SU-DHL-6 (cell line): Measurements from ENCODE around the gene FEM1B.

Source experiments
- H2AFZ ChIP-seq: fragments of 200-600 bp; sonication (generic); 2 replicates; pipeline ENCODE4 v1.6.1; 2014; ENCODE audit warnings: low read depth, mild to moderate bottlenecking, moderate library complexity, mixed read lengths, antibody characterized with exemption, low read length; ENCODE audit not compliant: severe bottlenecking
- H3F3A ChIP-seq: fragments of 200-600 bp; shearing (Covaris generic); 2 replicates; pipeline ENCODE4 v1.6.0; 2016; ENCODE audit warnings: antibody characterized with exemption, mild to moderate bottlenecking; ENCODE audit not compliant: insufficient read depth
- H3K27ac ChIP-seq: fragments of 200-600 bp; sonication (generic); 2 replicates; pipeline ENCODE4 v1.5.1; 2016; ENCODE audit warnings: low read depth, mild to moderate bottlenecking, low read length, moderate library complexity, mixed read lengths
- H3K27me3 ChIP-seq: fragments of 200-600 bp; sonication (generic), shearing (Covaris generic); 2 replicates; pipeline ENCODE4 v1.6.0; 2014; ENCODE audit warnings: mild to moderate bottlenecking, low read length
- H3K36me3 ChIP-seq: fragments of 200-600 bp; sonication (generic); 2 replicates; pipeline ENCODE4 v1.6.1; 2014; ENCODE audit warnings: mild to moderate bottlenecking, low read length, mixed read lengths
- H3K4me2 ChIP-seq: fragments of 300-600, 200-600 bp; shearing (Covaris generic), sonication (generic); 2 replicates; pipeline ENCODE4 v1.6.0; 2014; ENCODE audit warnings: low read length, low read depth, mild to moderate bottlenecking; ENCODE audit not compliant: poor library complexity, severe bottlenecking
- H3K4me3 ChIP-seq: fragments of 200-600 bp; sonication (generic); 2 replicates; pipeline ENCODE4 v1.5.1; 2014; ENCODE audit warnings: antibody characterized with exemption, low read length, mild to moderate bottlenecking, mixed read lengths; ENCODE audit not compliant: insufficient read depth, poor library complexity, severe bottlenecking
- H3K79me2 ChIP-seq: fragments of 200-600 bp; sonication (generic); 2 replicates; pipeline ENCODE4 v1.6.1; 2014; ENCODE audit warnings: mild to moderate bottlenecking, low read length, moderate library complexity; ENCODE audit not compliant: insufficient read depth
- H3K9ac ChIP-seq: fragments of 200-600 bp; sonication (generic); 2 replicates; pipeline ENCODE4 v1.7.0; 2014; ENCODE audit warnings: mild to moderate bottlenecking, low read length
- H3K9me2 ChIP-seq: fragments of 200-600 bp; sonication (generic); replicated peaks from 2 replicates; pipeline ENCODE4 v1.6.1; 2014; ENCODE audit warnings: low read length; ENCODE audit not compliant: insufficient read depth
- H3K9me3 ChIP-seq: fragments of 200-600 bp; sonication (generic); 2 replicates; pipeline ENCODE4 v1.6.1; 2014; ENCODE audit warnings: low read length, mixed read lengths; ENCODE audit not compliant: insufficient read depth
- H4K20me1 ChIP-seq: fragments of 200-600 bp; sonication (generic); 2 replicates; pipeline ENCODE4 v1.6.1; 2014; ENCODE audit warnings: low read depth, mild to moderate bottlenecking, antibody characterized with exemption, low read length, moderate library complexity, mixed read lengths
- CTCF ChIP-seq: fragments of 200-600 bp; sonication (generic); IDR thresholded peaks from one replicate; pipeline ENCODE4 v1.5.1; 2017; ENCODE audit warnings: antibody characterized with exemption, mild to moderate bottlenecking, low read length, moderate library complexity; ENCODE audit not compliant: insufficient read depth, poor library complexity, severe bottlenecking
- EZH2phosphoT487 ChIP-seq: fragments of 200-600 bp; sonication (generic), shearing (Covaris generic); conservative IDR thresholded peaks from 2 replicates; pipeline ENCODE4 v1.6.1; 2018; ENCODE audit warnings: mild to moderate bottlenecking, antibody characterized with exemption, low read length, moderate library complexity, mixed read lengths

The FEM1B gene

GRCh38 chr15:68277603-68278344, at the start of gene FEM1B:
Gene FEM1B, plus strand, starts transcription at chr15:68277745. Its CDS starts 673 bp downstream, at chr15:68278418.
- H4K20me1 ChIP-seq = peaks cover 23% of the 10 kb centered on the region
- H3K36me3 ChIP-seq = 0 out of 2 replicates have a peak, but pooled peaks cover 1% of the 10 kb centered on the region
- H3K79me2 ChIP-seq = peaks cover 48% of the 10 kb centered on the region
- peaks cover 11% of the 10 kb centered on the region for H3F3A ChIP-seq
- peak within 1 kb of the TSS; percentile 76 for H3K4me3 ChIP-seq
- H3K27me3 ChIP-seq = no peaks in the 10 kb centered on the region
- no peaks in the 10 kb centered on the region for H3K9me2 ChIP-seq
- TF ChIP-seq EZH2phosphoT487 (no peak), CTCF (no peak)
- no peaks in the 10 kb centered on the region for H3K9me3 ChIP-seq
- H3K27ac ChIP-seq = peak within 1 kb of the TSS; percentile 93
- H3K9ac ChIP-seq = peak within 1 kb of the TSS; percentile 85
- H2AFZ ChIP-seq = peak within 1 kb of the TSS; percentile 100
- H3K4me2 ChIP-seq = peak within 1 kb of the TSS; percentile 97

DNA sequence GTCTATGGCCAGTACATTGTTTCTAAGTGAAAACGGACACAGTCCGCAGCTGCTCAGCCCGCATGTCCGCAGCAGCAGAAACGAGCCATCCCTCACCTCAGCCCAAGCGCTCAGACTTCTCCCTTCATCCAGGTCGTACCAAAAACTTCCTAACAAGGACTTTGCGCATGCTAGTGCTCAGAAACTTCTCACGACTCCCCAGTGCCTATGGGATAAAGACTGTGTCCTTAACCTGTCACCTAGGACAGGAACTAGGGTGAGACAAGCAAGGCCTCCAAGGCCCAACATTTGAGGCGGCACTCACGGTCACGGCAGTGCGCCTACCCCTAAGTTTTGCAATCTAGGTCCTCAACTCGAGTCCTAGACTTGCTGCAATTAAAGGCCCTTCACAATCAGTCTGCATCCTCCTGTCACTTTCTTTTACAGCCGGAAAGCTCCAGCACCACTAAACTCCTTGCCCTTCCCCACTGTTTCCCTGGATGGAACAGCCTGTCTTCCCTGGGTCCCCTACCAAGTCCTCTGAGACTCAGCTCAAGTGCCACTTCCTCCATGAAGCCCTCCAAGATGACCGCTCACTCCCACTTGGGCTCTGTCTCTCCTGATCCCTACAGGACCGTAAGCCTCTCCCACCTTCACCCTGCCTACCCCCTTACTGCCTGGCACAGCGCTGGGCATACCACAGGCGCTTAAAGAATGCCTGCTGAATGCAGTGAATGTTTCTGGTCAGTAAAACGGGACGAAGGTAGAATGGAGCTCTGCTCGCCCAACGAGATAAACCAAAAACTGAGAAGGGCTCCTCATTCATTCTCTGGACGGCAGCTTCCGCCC, 49.2 kb upstream of the FEM1B start:
- TF ChIP-seq EZH2phosphoT487 = no peak
- no peak for TF ChIP-seq CTCF
- Histone ChIP-seq H3K27ac (peak overlapping the region; percentile 91), H3F3A (peaks cover 8% of the 10 kb centered on the region), H4K20me1 (no peaks in the 10 kb centered on the region), H3K9me3 (no peaks in the 10 kb centered on the region), H3K27me3 (no peaks in the 10 kb centered on the region), H3K9me2 (no peaks in the 10 kb centered on the region), H3K4me3 (peak overlapping the region; percentile 84), H3K79me2 (peaks cover 58% of the 10 kb centered on the region), H2AFZ (peak overlapping the region; percentile 75), H3K4me2 (peak overlapping the region; percentile 89), H3K36me3 (no peaks in the 10 kb centered on the region), H3K9ac (peak overlapping the region; percentile 99)

- H3F3A ChIP-seq = peaks cover 8% of the 10 kb centered on the region
- H3K4me3 ChIP-seq = peak overlapping the region; percentile 84
- peak overlapping the region; percentile 89 for H3K4me2 ChIP-seq
- peak overlapping the region; percentile 91 for H3K27ac ChIP-seq
- H3K79me2 ChIP-seq = peaks cover 51% of the 10 kb centered on the region
- no peaks in the 10 kb centered on the region for H3K9me2 ChIP-seq
- H3K9me3 ChIP-seq = no peaks in the 10 kb centered on the region
- H3K27me3 ChIP-seq = no peaks in the 10 kb centered on the region
- peak overlapping the region; percentile 75 for H2AFZ ChIP-seq
- no peak for TF ChIP-seq CTCF
- TF ChIP-seq EZH2phosphoT487 = no peak
- no peaks in the 10 kb centered on the region for H3K36me3 ChIP-seq
- no peaks in the 10 kb centered on the region for H4K20me1 ChIP-seq
- peak overlapping the region; percentile 99 for H3K9ac ChIP-seq
Measured at GRCh38 chr15:68228971-68229385, 48.6 kb upstream of the FEM1B start.
